Midbrain (tissue), 1 donor: ENCODE results near the gene SPATA13.
"Not testable (repeated sequence)": the region's sequence is repeated elsewhere in the genome, so short reads cannot be mapped to it uniquely, and the experiment has no call there.

Source experiments
- DNase-seq: peaks from one replicate; lab custom pipeline; 2025; lab: John Stamatoyannopoulos, UW

SPATA13 gene

DNA sequence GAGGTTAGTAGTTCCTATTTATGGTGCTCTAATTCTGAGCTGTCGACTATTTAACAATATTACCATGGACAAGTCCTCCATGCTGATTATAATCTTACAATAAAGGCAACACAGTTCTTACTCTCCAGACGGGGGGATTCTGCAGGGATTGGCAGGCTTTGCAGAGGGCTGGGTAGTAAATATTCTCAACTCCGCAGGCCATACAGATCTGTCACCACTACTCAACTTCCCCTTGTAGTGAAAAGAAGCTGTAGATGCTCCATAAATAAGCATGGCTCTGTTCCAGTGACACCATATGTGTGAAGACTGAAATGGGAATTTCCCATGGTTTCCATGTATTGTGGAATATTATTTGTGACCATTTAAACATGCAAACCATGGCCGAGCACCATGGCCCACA is 158.4 kb downstream of the SPATA13 start:
- not testable (repeated sequence) for DNase-seq

DNA sequence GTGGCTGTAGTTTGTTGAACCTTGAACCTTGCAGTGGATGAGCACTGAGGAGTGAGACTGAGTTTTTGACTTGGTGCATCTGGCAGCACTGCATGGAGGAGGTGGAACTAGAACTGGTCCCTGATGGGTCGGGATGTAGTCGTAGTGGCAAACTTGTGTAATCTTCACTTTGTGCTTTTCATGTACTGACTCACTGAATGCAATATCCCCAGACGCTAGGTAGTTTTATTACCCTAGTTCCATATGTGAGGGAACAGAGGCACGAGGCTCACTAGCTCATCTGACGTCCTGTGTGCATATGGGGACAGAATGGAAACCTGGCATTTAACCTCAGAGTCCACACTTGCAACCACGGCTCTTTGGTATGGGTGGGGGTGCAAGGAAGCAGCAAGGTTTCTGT is 159.1 kb downstream of the SPATA13 start:
- not testable (repeated sequence) for DNase-seq

DNA sequence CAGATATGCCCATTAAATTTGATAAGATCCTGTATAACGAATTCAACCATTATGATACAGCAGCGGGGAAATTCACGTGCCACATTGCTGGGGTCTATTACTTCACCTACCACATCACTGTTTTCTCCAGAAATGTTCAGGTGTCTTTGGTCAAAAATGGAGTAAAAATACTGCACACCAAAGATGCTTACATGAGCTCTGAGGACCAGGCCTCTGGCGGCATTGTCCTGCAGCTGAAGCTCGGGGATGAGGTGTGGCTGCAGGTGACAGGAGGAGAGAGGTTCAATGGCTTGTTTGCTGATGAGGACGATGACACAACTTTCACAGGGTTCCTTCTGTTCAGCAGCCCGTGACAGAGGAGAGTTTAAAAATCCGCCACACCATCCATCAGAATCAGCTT is 160.9 kb downstream of the SPATA13 start:
- DNase-seq = not testable (repeated sequence)

DNA sequence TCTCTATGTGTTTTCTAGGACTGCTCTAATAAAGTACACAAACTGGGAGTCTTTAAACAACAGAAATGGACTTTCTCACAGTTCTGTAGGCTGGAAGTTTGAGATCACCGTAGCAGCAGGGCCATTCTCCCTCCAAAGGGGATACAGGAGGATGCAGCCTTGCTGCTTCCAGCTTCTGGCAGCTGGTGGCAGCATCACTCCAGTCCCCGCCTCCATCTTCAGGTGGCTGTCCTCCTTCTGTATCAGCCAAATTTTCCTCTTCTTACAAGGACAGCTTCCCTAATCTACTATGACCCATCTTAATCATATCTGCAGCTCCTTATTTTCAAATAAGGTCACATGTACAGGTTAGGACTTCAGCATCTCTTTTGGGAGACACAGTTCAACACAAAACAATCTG is 161.9 kb downstream of the SPATA13 start:
- DNase-seq = not testable (repeated sequence)

DNA sequence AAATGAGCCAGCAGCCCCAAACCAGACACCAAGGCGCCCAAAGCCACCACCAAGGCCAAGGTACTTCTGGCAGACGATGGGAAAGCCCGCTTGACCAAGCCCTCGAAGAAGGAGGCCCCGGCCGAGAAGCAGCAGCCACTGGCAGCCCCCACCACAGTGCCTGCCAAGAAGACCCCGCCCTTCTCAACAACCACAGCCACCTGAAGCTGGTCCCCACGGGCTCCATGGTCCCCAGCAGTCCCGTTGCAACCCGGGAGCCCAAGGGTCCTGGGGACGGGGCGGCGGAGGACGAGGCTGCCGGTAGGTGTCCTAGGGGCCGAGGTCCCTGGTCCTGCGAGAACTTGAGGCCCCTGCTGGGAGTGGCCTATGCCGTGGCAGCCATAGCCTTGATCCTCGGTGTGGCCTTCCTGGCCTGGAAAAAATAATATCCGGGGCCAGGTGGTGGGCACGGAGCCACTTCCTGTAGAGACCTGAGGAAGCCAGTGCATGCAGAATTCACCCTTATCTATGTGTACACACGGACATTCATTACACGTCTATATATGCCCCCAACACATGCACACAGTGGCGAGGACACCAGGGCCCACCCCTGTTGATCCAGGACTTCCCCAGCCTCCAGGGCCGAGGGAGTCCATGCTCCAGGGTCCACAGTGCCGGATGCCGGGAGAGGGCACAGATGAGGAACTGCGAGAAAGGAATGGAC is 162.7 kb downstream of the SPATA13 start:
- DNase-seq = no peak

DNA sequence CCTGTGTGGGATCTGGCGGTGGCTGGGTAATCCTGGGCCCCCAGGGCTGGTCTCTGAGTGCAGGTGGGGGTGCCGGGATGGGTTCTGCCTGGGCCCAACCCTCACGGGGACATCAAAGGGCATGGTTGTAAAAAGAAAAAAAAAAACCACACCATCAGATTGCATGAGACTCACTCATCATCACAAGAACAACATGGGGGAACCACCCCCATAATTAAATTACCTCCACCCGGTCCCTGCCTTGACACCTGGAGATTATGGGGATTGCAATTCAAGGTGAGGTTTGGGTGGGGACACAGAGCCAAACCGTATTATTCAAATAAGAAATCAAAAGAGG is 163.2 kb downstream of the SPATA13 start:
- no peak for DNase-seq

DNA sequence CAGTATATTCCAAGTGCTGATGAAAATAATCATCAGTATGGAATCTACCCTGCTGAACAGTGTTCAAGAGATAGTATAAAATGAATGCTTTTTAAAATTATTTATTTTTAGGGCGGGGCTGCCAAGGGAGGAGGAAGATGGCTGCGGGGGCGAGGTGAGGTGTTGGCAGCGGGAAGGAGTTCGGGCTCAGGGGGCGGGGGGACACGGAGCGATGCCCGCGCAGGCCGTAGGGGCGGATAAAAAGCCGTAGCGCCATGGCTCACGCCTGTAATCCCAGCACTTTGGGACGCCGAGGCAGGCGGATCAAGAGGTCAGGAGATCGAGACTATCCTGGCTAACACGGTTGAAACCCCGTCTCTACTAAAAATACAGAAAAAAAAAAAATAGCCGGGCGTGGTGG is 167.1 kb downstream of the SPATA13 start:
- not testable (repeated sequence) for DNase-seq

DNA sequence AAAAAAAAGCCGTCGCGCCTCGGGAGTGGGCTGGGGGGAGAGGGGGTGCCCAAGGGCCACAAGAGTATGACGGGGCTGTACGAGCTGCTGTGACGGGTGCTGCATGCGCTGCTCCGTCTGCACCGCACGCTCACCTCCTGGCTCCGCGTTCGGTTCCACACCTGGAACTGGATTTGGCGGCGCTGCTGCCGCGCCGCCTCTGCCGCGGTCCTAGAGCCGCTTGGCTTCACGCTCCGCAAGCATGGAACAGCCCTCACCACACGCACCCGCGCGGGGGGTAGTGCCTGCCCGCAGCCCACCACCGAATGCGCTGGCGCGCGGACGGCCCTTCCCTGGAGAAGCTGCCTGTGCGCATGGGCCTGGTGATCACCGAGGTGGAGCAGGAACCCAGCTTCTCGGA is 167.6 kb downstream of the SPATA13 start:
- no peak for DNase-seq

DNA sequence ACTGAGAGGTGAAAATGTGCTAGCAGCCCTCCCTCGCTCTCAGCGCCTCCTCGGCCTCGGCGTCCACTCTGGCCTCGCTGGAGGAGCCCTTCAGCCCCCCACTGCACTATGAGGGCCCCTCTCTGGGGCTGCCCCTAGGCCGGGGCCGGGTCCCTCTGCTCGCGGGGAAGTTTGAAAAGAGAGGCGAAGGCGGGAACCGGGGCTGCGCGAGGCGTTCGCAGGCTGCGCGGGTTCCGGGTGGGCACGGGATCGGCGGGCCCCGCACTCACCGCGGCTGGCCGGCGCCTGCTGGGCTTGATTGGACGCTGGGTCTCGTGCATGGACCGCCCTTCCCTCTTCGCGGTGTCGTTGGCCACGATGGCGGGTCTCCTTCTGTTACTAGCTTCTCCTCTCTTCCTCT is 178.2 kb downstream of the SPATA13 start:
- DNase-seq = no peak

DNA sequence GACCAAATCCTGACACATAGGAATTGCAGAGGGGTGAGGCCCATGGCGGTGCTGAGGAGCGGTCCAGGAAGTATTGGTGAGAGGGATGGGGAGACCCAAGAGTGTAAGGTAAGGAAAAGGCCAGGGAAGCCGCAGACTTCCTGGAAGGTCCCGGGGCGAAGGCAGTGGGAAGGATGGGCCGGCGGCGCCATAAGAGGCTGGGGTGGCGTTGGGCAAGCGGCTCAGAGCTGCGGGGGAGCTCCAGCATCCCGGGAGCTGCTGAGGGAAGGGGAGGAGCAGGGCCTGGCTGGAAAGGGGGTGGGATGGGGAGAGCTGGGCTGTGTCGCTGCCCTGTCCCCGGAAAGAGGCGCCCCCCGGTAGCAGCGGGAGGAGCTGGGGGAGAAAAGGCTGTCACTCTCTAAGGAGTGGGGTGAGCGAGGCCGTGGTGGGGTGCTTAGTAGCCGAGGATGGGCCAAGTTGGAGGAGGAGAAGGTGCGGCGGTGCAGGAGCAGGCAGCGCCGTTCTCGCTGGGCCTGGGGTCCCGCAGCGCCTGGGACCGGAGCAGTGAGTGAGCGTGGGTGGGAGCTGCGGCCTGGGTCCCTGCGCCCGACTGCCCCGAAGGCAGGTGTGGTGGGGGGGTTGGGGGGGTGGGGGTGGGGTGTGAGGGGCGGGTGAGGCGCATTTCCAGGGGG is 179.6 kb downstream of the SPATA13 start:
- DNase-seq = no peak

DNA sequence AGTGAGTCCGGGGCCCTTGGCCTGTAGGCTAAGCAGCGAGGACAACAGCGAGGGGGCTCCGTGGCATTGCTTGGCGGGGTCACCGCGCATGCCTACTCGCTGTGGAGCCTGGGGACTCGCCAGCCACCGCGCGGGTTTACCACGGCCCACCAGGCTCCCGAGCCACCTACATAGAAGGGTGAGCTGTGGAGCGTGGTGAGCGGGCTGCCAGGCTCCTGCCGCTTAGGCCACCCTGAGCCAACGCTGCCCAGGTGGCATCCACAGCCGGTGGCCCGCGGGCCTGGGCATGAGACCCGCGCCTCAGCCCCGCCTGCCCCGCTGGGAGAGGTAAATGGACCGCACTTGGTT is 180.1 kb downstream of the SPATA13 start:
- no peak for DNase-seq

DNA sequence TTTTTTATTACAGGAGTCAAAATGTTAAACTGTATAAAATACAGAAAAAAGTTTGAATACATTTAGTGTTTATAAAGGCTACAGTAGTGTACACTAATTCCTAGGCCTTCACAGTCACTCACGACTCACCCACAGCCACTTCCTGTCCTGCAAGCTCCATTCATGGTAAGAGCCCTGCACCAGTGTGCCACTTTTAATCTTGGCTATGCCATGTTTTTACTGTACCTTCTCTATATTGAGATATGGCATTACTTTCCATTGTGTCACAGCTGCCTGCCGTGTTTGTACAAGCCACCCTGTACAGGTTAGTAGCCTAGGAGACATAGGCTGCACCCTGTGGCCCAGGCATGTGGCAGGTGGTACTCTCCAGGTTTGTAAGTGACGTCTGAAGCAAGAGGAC is 180.9 kb downstream of the SPATA13 start:
- no peak for DNase-seq

DNA sequence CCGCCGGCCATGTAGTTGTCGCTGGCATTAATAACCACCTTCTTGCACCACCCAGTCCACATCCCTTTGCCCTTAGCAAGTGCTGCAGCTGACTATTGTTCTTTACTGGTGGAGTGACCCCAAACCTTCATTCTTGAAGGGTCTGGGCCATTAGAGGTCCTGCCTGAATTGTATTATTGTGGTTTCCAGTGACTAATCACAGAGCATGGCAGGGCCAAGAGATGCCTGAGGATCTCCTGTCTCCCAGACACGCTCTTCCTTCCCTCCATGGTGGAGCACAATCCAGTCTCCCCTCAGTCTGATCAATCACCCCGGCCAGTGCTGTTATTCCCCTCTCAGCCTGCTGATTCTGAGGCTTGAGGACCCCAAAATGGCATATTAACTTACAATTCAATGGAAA is 187.9 kb downstream of the SPATA13 start:
- DNase-seq = no peak

DNA sequence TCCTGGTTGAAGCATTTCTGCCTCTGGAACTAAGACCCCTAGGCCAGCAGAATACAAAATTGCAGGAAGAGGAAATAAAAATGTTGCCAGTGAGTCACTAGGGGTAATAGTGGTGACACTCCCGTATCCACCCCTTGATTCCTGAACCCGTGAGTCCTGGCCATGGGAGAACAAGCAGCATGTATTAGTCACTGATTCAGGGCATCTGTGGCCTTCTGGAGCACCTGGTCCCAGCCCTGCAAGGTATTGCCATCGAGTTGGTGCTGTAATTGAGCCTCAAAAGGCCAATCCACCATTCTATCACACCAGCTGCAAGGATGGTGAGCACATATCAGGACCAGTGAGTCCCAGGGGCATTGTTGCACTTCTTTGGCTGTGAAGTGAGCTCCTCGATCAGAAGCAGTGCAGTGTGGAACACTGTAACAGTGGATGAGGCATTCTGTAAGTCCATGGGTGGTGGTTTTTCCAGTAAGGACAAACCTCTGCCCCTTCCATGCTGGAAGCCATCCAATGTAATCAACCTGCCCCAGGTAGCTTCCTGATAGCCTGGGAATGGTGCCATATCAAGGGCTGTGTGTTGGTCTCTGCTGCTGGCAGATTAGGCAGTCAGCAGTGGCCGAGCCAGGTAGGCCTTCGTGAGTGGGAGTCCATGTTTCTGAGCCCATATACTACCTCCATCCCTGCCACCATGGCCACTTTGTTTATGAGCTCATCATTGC is 188.4 kb downstream of the SPATA13 start:
- DNase-seq = no peak

DNA sequence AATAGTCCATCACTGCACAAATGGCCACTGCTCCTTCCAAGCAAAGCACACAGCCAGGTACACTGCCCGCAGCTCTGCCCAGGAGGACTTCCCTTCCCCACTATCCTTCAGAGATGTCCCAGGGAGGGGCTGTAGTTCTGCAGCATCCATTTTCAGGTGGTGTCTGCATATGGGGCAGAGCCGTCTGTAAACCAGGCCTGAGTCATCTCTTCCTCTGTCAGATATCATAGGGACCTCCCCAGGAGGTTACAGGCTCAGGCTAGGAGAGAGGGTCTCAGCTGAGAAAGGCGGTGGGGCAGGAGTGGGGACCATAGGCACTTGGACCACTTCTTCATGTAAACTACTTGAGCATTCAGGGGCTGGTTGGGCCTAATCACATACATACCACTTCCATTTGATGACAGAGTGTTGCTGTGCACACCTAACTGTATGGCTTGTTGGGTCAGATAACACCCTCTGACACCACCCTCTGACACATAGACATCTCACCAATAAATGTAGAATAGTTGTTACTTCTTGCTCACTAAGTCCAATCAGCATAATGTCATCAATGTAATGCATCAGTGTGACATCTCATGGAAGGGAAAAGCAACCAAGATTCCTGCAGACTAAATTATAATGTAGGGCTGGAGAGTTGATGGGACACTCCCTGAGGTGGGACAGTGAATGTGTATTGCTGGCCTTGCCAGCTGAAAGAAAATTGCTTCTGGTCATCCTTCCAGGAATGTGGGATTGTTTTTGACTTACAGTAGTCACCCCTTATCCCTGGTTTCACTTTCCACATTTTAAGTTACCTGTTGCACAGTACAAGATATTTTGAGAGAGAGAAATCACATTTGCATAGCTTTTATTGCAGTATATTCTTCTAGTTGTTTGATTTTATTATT is 189.5 kb downstream of the SPATA13 start:
- not testable (repeated sequence) for DNase-seq

DNA sequence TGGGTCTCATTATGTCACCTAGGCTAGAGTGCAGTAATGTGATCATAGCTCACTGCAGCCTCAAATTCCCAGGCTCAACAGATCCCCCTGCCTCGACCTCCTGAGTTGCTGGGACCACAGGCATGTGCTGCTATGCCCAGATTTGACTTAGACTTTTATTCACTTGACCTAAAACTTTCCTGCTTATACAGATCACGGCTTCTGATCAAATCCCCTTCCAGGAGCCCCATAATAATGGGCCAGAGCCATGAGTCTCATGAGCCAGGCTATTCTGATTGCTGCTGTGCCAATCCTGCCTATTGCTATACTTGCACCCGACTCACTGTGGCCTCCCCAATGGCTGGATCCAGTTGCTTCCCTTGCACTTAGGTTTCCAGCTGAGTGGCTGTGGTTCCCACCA is 190.9 kb downstream of the SPATA13 start:
- DNase-seq = no peak

DNA sequence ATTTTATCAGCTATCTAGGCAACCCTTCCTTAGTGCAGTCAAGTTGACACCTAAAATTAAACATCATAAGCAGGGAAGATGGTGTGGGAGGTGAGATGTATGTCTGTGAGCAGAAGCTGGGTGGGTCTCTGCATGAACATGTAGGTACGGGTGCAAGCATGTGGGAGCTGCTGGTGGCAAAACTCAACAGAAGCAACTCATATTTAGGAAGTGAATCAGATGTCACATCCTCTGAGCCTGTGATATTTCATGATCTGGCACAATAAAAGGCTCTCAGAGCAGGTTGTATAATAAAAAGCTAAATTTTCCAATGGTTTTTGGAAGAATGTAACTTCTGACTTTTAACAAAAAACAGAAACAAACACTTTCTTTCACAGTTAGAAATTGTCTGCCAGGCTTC is 193.2 kb downstream of the SPATA13 start:
- DNase-seq = no peak

DNA sequence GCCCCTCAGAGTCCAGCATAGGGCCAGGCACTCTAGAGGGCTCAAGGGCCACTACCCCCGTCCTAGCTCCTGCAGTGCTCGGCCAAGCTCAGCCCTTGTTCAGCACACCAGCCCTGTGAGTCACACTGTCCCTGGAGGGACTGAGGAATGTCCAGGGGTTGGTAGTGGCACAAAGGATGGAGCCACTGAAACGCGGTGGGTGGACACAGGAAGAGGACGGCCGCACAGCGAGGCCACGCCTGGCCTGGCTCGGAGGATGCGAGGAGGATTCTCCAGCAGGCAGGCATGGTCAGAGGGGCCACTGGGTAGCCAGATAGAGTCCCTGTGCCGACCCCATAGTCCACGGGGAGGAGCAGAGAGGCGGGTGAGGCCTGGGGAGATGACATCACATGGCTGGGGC is 194.6 kb downstream of the SPATA13 start:
- DNase-seq = no peak

DNA sequence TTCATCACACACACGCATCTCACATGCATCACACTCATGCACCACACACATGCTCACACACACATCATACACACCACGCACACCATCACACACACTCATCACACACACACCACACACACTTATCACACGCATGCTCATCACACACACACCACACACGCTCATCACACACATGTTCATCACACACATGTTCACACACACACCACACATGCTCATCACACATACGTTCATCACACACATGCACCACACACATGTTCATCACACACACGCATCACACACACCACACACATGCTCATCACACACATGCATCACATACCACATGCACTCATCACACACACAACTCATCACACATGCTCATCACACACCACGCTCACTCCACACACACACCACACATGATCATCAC is 195.8 kb downstream of the SPATA13 start:
- no peak for DNase-seq
